ENCODE results near the gene CISD1. TPM values are rescaled to one million over a fixed set of nuclear protein-coding genes. Genes with fewer than 3 reads are reported as not detected.
"Not testable (repeated sequence)": the region's sequence is repeated elsewhere in the genome, so short reads cannot be mapped to it uniquely, and the experiment has no call there.

Gene CISD1
- total and polyA plus RNA-seq, 9 of the 15 experiments (the other 6 are each of a cell fraction or from before 2014, with no cell fraction given): 35.8 to 342 (median 118) TPM

DNA sequence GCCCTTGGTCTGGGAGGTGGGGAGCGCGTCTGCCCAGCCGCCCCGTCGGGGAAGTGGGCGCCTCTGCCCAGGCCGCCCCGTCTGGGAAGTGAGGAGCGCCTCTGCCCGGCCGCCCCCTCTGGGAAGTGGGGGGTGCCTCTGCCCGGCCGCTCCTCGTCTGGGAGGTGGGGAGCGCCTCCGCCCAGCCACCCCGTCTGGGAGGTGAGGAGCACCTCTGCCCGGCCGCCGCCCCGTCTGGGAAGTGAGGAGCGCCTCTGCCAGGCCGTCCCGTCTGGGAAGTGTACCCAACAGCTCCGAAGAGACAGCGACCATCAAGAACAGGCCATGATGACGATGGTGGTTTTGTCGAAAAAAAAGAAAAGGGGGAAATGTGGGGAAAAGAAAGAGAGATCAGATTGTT lies 24.7 kb upstream of the CISD1 start:
- DNase-seq (ENCODE audit: extremely low read depth in 1 of 4, low spot score in 3 of 4); H2AFZ ChIP-seq (ENCODE audit: low read depth, low read length); intact Hi-C loops (cut with micrococcal nuclease); FAIRE-seq; POLR2A ChIA-PET; H3K4me2 ChIP-seq (ENCODE audit: insufficient read depth, low read length); H3K9ac ChIP-seq (ENCODE audit: insufficient read depth in 1 of 2, low read depth in 2 of 2, low read length in 2 of 2); H3K9me3 ChIP-seq (replicated peaks; ENCODE audit: control insufficient read depth, insufficient read depth, low read depth, low read length); H3K27me3 ChIP-seq (ENCODE audit: control insufficient read depth in 2 of 2, insufficient read depth in 2 of 2, low read length in 2 of 2); H3K36me3 ChIP-seq (ENCODE audit: control insufficient read depth, insufficient read depth, low read length); in situ Hi-C loops (cut with MboI); ATAC-seq; CTCF ChIA-PET (ENCODE audit: low intra/inter-chr PET ratio); H3K4me1 ChIP-seq (replicated peaks in 1 of 2; ENCODE audit: control insufficient read depth in 2 of 2, insufficient read depth in 2 of 2, low read length in 2 of 2); H3K27ac ChIP-seq (ENCODE audit: extremely low read depth, low read depth, low read length); H3K4me3 ChIP-seq; H4K20me1 ChIP-seq (replicated peaks; ENCODE audit: control insufficient read depth, insufficient read depth, low read length); BruUV-seq (replicated peaks); H3K9me1 ChIP-seq (ENCODE audit: control insufficient read depth, insufficient read depth, low read length): not testable (repeated sequence)
- WGBS (ENCODE audit: insufficient coverage, low coverage, missing lambda C conversion rate): 94% methylated on average over 17 of the region's 28 CpGs
- TF ChIP-seq SMAD4 (CRISPR knock-in tag; conservative IDR thresholded peaks at IDR 0.05): peak; percentile 37; the same call in 1 of the 2 replicates
- peaks cover 12% of the 10 kb centered on the region for H3K79me2 ChIP-seq (ENCODE audit: control insufficient read depth, insufficient read depth, low read length)

DNA sequence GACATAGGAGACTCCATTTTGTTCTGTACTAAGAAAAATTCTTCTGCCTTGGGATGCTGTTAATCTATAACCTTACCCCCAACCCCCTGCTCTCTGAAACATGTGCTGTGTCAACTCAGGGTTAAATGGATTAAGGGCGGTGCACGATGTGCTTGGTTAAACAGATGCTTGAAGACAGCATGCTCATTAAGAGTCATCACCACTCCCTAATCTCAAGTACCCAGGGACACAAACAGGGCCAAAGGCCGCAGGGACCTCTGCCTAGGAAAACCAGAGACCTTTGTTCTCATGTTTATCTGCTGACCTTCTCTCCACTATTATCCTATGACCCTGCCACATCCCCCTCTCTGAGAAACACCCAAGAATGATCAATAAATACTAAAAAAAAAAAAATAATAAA lies 24.3 kb upstream of the CISD1 start:
- FAIRE-seq; H3K79me2 ChIP-seq (ENCODE audit: control insufficient read depth, insufficient read depth, low read length); H3K9me1 ChIP-seq (ENCODE audit: control insufficient read depth, insufficient read depth, low read length); in situ Hi-C loops (cut with MboI); H3K4me1 ChIP-seq (replicated peaks in 1 of 2; ENCODE audit: control insufficient read depth in 2 of 2, insufficient read depth in 2 of 2, low read length in 2 of 2); CTCF ChIA-PET (ENCODE audit: low intra/inter-chr PET ratio); BruUV-seq (replicated peaks); H3K4me2 ChIP-seq (ENCODE audit: insufficient read depth, low read length); H3K4me3 ChIP-seq; ATAC-seq; H4K20me1 ChIP-seq (replicated peaks; ENCODE audit: control insufficient read depth, insufficient read depth, low read length); H2AFZ ChIP-seq (ENCODE audit: low read depth, low read length); POLR2A ChIA-PET; H3K27me3 ChIP-seq (ENCODE audit: control insufficient read depth in 2 of 2, insufficient read depth in 2 of 2, low read length in 2 of 2); intact Hi-C loops (cut with micrococcal nuclease); H3K36me3 ChIP-seq (ENCODE audit: control insufficient read depth, insufficient read depth, low read length); H3K9ac ChIP-seq (ENCODE audit: insufficient read depth in 1 of 2, low read depth in 2 of 2, low read length in 2 of 2); H3K9me3 ChIP-seq (replicated peaks; ENCODE audit: control insufficient read depth, insufficient read depth, low read depth, low read length); H3K27ac ChIP-seq (ENCODE audit: extremely low read depth, low read depth, low read length); DNase-seq (ENCODE audit: extremely low read depth in 1 of 4, low spot score in 3 of 4): not testable (repeated sequence)
- TF ChIP-seq, protein P1, sequence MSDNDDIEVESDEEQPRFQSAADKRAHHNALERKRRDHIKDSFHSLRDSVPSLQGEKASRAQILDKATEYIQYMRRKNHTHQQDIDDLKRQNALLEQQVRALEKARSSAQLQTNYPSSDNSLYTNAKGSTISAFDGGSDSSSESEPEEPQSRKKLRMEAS (CRISPR knock-in tag; IDR thresholded peaks at IDR 0.05): peak; percentile 48; the same call in 1 of the 2 replicates
- TF ChIP-seq CBFA2T2 (conservative IDR thresholded peaks at IDR 0.05) (peak; percentile 64), KDM1A (IDR thresholded peaks at IDR 0.05) (peak; percentile 39 to 50; a peak in 1 of 4 replicates), CBFA2T3 (IDR thresholded peaks at IDR 0.05) (peak; percentile 82), SOX6 (IDR thresholded peaks at IDR 0.05) (0 out of 2 replicates have a peak, but pooled peaks have one; percentile 49), TCF3 (CRISPR knock-in tag; IDR thresholded peaks at IDR 0.05) (peak; percentile 42), TAL1 (IDR thresholded peaks at IDR 0.05) (peak; percentile 25; the same call in 1 of the 2 replicates), ARID1B (IDR thresholded peaks at IDR 0.05) (0 out of 2 replicates have a peak, but pooled peaks have one; percentile 35)
- WGBS (ENCODE audit: insufficient coverage, low coverage, missing lambda C conversion rate): 5% methylated on average over 3 of the region's 3 CpGs
